Stromal cell of bone marrow (primary cell): ENCODE measurements around the gene SATB2.

Source experiments
- DNase-seq: peaks from one replicate; pipeline ENCODE4 v3.0.0-alpha.2; 2012; ENCODE audit warnings: low read depth

SATB2 gene

GRCh38 chr2:199322151-199322550 lies 135.6 kb downstream of the SATB2 start:
- no peak for DNase-seq

- no peak for DNase-seq
These were observed 140.1 kb downstream of the SATB2 start for GRCh38 chr2:199317646-199318045.

GRCh38 chr2:199316851-199317250 lies 140.9 kb downstream of the SATB2 start:
- DNase-seq: no peak

GRCh38 chr2:199315299-199316179 lies 142.2 kb downstream of the SATB2 start:
- DNase-seq: no peak

- no peak for DNase-seq
These were observed 144.8 kb downstream of the SATB2 start for GRCh38 chr2:199312931-199313330.

GRCh38 chr2:199310771-199311585 lies 146.8 kb downstream of the SATB2 start:
- DNase-seq: no peak

GRCh38 chr2:199309973-199310372 lies 147.8 kb downstream of the SATB2 start:
- DNase-seq: no peak

GRCh38 chr2:199309411-199309810 lies 148.3 kb downstream of the SATB2 start:
- DNase-seq: no peak

GRCh38 chr2:199308567-199308966 lies 149.2 kb downstream of the SATB2 start:
- DNase-seq: no peak

- no peak for DNase-seq
These were observed 150.3 kb downstream of the SATB2 start for GRCh38 chr2:199307461-199307860.

GRCh38 chr2:199306116-199306515 lies 151.6 kb downstream of the SATB2 start:
- no peak for DNase-seq

GRCh38 chr2:199303728-199304177 lies 154.0 kb downstream of the SATB2 start:
- DNase-seq: peak; percentile 99

GRCh38 chr2:199302851-199303250 lies 154.9 kb downstream of the SATB2 start:
- no peak for DNase-seq

- no peak for DNase-seq
These were observed 169.3 kb downstream of the SATB2 start for GRCh38 chr2:199288424-199288823.

GRCh38 chr2:199282309-199282708 lies 175.4 kb downstream of the SATB2 start:
- DNase-seq: no peak

GRCh38 chr2:199279146-199279545 lies 178.6 kb downstream of the SATB2 start:
- DNase-seq: no peak

GRCh38 chr2:199278099-199278498 lies 179.6 kb downstream of the SATB2 start:
- DNase-seq: no peak

- peak; percentile 72 for DNase-seq
These were observed 184.7 kb downstream of the SATB2 start for GRCh38 chr2:199273042-199273511.

- DNase-seq: no peak
These were observed 195.8 kb downstream of the SATB2 start for GRCh38 chr2:199261936-199262335.

GRCh38 chr2:199261239-199261638 lies 196.5 kb downstream of the SATB2 start:
- DNase-seq: peak; percentile 73

GRCh38 chr2:199259671-199260070 lies 198.1 kb downstream of the SATB2 start:
- no peak for DNase-seq

GRCh38 chr2:199258291-199258690 lies 199.4 kb downstream of the SATB2 start:
- no peak for DNase-seq
